ENCODE measurements around the gene PLEKHG3.

DNA sequence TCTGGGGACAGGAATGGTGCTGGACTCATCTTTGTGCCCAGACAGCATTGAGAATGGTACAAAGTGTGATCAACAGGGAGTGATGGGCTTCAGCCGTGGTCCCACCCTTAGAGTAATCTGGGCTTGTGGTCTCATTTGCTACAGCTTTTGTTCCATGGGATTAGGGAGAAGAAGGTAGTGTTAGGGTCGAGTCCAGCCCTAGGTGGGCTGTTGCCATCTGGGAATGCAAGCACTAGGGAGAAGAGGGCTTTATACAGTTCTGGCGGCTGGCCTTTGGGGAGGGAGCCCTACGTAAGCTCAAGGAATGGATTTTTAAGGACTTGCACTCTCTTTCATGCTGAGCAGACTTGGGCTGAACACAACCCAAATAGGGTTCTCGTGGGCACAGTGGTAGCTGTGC, 4.9 kb downstream of the PLEKHG3 start:
- TF ChIP-seq, protein P1, sequence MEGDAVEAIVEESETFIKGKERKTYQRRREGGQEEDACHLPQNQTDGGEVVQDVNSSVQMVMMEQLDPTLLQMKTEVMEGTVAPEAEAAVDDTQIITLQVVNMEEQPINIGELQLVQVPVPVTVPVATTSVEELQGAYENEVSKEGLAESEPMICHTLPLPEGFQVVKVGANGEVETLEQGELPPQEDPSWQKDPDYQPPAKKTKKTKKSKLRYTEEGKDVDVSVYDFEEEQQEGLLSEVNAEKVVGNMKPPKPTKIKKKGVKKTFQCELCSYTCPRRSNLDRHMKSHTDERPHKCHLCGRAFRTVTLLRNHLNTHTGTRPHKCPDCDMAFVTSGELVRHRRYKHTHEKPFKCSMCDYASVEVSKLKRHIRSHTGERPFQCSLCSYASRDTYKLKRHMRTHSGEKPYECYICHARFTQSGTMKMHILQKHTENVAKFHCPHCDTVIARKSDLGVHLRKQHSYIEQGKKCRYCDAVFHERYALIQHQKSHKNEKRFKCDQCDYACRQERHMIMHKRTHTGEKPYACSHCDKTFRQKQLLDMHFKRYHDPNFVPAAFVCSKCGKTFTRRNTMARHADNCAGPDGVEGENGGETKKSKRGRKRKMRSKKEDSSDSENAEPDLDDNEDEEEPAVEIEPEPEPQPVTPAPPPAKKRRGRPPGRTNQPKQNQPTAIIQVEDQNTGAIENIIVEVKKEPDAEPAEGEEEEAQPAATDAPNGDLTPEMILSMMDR (optimal IDR thresholded peaks at IDR 0.05 in 1 of 3, IDR thresholded peaks at IDR 0.05 in 1 of 3, conservative IDR thresholded peaks at IDR 0.05 in 1 of 3; ENCODE audit: extremely low read depth in 1 of 3, insufficient read depth in 2 of 3, low read length in 3 of 3) = no peak
- TF ChIP-seq EZH2 (IDR thresholded peaks at IDR 0.05; ENCODE audit: low read length) = no peak

Measured in keratinocyte (primary cell).